HG03095 (cell line): ENCODE data around the gene CCDC186.

ENCODE experiments used
- ATAC-seq: cut with Tn5 transposase; IDR thresholded peaks from one replicate; pipeline ENCODE4 v1.9.1; 2021; ENCODE audit warnings: moderate library complexity; ENCODE audit not compliant: unreplicated experiment

The CCDC186 gene

DNA sequence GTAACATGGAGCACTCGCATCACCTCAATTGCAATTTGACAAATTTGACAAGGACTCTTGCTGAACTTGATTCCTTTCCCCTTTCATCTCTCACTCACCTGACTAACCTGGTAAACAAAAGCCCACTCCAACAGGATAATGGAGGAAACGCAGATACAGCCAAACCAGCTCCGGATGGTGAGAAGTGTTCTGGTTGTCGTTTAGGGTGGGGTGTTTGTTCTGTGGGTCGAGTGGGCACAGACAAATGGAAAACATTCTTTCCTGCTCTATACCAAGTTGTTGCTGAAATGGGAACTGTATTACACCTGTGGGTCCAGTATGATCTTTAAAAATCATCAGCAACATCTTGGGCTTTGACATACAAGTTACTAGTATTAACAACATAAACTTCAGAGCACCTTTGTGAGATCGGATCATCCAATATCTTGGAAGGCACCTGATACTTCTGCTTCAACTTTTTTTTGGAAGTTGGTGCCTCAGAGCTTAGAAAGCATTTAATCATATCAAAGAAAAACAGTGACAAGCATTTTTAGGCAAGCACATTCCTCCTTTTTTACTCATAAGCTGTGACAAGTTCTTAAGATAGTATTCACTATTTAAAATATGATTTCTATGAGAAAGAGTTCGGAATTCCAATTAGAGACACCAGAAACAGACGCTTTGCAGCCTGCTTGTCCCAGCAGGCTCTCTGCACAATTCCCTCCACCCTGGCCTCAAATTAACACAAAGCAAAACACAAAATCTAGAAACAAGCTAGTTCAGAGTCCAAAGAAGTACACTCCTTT is 58.1 kb downstream of the CCDC186 start:
- no peak for ATAC-seq

DNA sequence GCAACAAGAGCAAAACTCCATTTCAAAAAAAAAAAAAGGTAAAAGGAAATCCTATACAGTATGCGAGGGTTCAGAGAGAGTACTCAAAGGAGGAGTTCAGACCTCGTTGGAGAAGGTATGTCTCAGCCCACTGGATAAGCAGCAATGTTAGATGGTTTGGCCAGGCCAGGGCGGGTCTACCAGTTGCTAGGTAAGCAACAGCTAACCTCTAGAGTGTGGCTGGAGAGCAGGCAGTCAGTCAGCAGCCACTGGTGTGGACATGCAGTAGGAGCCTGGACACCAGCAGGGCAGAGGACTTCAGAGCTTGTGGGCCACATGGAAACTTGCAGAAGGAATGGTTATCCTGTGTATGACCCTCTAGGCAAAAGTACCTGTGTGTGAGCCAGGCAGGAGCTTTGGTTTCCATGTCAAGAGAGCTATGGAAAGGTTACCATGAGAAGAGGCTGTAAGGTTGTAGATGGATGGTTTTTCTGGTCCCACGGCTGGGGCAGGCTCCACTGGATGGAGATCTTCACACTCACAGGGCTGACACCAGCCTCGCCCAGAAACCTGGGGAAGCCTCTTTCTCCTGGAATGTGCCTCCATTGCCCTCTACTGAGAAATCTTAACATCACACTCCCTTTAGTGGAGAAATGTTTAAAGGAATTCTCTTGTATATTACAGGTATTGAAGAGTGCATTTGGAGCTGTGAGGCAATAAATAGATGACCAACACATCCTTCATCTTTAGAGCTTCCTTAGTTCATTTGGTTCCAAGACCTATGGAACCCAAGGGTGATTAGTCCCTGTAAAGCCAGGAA is 63.6 kb downstream of the CCDC186 start:
- no peak for ATAC-seq

DNA sequence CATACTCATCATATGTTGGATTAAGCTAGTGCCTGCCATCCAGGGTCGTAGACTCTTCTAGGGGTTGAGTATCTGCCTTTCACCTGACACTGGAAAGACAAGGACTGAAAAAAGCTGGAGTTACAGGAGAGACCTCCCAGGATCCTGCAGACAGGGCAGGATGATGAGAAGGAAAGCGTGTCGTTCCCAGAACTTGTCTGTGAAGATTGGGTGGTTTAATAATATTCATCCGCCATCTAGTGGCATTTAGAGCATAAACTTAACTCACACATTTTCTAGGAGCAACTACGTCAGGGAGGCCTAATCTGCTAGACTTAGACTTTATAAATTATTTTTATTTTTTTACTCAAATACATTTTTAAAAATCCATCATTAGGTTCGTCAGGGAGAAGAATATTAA is 70.7 kb downstream of the CCDC186 start:
- ATAC-seq = no peak

DNA sequence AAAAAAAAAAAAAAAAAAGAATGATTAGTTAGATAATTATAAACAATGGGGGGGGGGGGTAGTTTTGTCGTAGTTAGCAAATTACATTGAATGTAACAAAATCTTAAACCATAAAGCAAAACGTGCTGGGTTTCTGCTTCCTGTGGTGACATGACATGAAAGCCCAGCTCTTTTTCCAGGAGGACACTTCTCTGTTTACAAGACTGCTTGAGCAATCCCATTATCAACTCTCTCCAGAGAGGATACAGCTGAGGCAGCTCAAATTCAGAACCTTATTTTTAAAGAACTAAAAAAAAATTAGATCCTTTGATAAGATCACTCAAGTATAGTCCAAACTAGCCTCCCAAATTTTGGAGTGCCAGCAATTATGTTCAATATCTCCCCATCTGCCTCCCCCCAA is 71.7 kb downstream of the CCDC186 start:
- no peak for ATAC-seq

GRCh38 chr10:114100848-114101741 is 72.9 kb downstream of the CCDC186 start:
- ATAC-seq = no peak

GRCh38 chr10:114096864-114097263 is 77.1 kb downstream of the CCDC186 start:
- ATAC-seq = no peak

DNA sequence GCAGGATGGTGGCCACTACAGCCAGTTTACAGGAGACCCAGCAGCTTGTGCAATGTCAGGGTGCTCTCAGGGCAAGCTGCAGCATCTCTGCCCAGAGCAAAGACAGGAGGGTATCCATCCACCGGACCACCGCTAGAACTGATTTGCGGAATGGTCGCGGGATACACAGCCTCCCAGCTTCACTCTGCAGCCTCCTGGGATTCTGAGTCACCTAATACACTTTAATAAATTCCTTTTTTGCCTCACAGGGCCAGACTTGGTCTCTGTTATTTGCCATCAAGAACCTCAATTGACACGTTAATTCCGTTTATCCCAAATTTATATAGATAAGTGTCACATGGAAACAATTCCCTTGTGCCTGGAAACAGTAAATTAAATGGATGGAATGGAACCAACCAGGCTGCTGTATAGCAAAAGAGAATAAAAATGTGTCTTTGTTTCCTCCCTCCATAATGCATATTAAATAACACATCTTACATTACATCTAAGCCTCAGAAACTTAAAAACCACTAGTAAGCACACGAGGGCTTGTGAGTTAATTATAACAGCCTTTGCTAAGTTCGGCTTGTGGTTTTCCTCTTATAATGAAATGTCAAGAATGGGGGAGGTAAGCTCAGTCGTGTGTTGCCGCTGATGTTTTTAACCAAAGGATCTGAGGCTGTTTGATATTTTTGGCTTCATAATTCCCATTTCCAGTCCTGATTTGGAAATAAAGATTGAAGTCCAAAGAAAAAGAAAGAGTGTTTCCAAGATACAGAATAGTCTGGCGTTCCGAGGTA is 78.3 kb downstream of the CCDC186 start:
- peak; percentile 49 for ATAC-seq

DNA sequence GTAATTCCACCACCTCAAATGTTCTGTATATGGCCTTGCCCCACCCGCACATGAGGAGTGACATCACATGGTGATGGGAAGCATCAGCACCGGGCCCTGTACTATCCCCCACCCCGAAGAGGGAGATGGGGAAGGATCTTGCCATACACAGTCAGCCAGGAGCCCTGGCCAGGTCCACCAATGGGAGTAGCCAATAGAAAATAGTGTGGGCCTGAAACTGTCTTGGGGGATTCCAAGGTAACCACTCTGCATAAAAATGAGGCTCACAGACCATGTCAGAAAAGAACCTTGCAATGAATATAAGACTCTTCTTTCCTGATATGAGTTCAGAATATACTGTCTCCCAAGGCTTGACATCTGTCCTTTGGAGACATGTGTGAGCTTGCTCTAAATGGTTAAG is 79.2 kb downstream of the CCDC186 start:
- no peak for ATAC-seq

GRCh38 chr10:114087655-114088054 is 86.3 kb downstream of the CCDC186 start:
- no peak for ATAC-seq

- no peak for ATAC-seq
Measured at GRCh38 chr10:114087255-114087654, 86.7 kb downstream of the CCDC186 start.

- ATAC-seq = no peak
Measured at GRCh38 chr10:114084215-114084614, 89.8 kb downstream of the CCDC186 start.

DNA sequence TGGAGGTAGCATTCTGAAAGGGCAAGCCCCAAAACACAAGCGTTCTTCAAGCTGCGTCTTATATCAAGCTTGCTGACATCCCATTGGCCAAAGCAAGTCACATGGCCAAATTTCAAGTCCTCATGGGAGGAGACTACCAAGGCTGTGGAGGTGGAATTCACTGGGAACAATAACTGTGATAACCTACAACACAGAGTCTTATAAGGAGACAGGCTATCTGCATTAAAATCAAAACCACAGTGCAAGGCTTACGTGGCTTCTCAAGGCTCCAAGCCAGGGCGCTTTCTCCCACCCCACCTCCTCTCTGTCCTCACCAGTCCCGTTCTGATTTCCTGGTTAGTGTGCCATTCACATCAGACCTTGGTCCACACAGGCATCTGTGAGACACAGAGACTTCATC is 91.0 kb downstream of the CCDC186 start:
- no peak for ATAC-seq

GRCh38 chr10:114081911-114082583 is 92.0 kb downstream of the CCDC186 start:
- no peak for ATAC-seq

DNA sequence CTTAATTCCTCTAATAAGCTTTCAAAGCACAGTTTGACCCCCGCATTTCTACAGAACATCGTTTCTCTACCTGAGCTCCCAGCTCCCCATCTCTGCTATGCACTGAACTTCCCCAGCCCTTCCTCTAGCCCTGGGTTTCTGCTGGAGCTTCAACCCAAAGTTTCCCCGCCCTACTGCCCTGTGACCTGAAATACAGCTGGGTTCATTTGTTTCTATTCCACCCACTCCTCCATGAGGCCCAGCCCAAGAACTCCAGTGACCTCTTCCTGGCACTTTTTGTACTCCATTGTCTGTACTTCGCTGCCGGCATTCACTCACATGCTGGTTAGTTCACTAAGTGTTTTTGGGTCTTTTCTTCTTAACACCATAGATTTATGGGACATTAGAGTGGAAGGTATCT is 94.6 kb downstream of the CCDC186 start:
- ATAC-seq = no peak

- ATAC-seq = no peak
Measured at GRCh38 chr10:114078346-114078745, 95.7 kb downstream of the CCDC186 start.

- no peak for ATAC-seq
Measured at GRCh38 chr10:114077815-114078219, 96.2 kb downstream of the CCDC186 start.

DNA sequence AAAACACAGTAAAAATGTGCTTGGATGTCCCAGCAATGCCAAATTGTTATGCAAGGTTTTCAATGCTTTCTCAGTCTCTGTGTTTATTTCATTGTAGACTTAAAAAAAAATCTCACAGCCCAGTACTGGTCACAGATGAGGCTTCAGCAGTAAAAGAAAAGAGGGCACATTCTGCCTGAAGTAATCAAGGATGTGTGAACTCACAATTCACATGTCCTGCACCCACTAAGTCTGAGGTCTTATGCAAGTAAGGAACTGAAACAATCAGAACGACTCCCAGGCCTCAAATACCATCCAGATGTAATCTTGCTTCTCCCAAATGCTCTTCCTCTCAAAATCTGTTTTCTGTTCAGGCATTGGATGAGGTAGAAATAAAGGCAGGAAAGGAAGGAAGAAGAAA is 96.7 kb downstream of the CCDC186 start:
- no peak for ATAC-seq

- no peak for ATAC-seq
Measured at GRCh38 chr10:114075093-114075492, 98.9 kb downstream of the CCDC186 start.

DNA sequence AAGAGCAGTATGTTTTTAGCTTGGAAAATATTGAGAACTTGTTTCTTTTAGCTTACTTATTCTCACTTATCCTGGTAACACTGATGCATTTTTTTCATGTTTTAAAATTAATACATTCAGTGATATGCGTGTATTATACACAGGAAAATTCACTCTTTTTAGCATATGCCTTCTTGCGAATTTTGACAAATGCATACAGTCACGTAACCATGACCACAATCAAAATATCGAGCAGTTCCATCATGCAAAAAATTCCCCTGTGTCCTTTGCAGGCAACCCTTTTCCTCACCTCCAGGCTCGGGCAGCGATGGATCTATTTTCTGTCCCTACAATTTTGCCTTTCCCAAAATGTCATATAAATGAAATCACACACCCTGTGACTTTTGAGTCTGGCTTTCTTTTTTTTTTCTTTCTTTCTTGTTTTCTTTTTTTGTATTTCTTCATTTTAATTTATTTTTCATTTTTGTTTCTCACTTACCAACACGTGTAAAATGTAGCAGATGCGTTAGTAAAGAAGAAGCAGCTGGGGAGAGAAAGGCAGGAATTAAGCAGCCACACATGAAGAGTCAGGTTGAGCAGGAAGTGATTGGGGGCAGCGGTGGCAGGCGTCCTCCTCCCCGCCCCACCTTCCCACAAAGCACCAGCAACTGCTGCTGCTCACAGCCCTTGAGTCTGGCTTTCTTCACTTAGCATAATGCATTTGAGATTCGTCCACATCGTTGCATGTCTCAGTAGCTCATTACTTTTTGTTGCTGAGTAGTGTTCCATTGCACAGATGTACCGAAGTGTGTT is 100.4 kb downstream of the CCDC186 start:
- no peak for ATAC-seq
